ENCODE results near the gene GALT. TPM values are rescaled to one million over a fixed set of nuclear protein-coding genes. Genes with fewer than 3 reads are reported as not detected.

GALT gene
- total and polyA plus RNA-seq, 2 donors (not counting 1 experiment from before 2014, with no cell fraction given) = 111 to 167 TPM

- intact Hi-C loops (cut with micrococcal nuclease) = no loop called here
- Histone ChIP-seq H3K9ac (ENCODE audit: low read length) (peak overlapping the region; percentile 85), H3K27ac (ENCODE audit: low read length in 2 of 2) (peak overlapping the region; percentile 47 to 64), H3K9me3 (ENCODE audit: control extremely low read depth in 1 of 3, control insufficient read depth in 2 of 3, insufficient read depth in 1 of 3, low read length in 2 of 3) (no peaks in the 10 kb centered on the region), H3K27me3 (replicated peaks in 1 of 4; ENCODE audit: control extremely low read depth in 1 of 4, control insufficient read depth in 3 of 4, insufficient read depth in 4 of 4, low read length in 3 of 4) (no peaks in the 10 kb centered on the region), H3K36me3 (replicated peaks in 1 of 2; ENCODE audit: control extremely low read depth in 1 of 2, control insufficient read depth in 1 of 2, extremely low read depth in 1 of 2, insufficient read depth in 2 of 2, low read length in 1 of 2) (peaks cover 0 to 18% of the 10 kb centered on the region in 2 experiments), H3K79me2 (ENCODE audit: control insufficient read depth, insufficient read depth, low read length) (peaks cover 19% of the 10 kb centered on the region), H4K20me1 (ENCODE audit: control insufficient read depth, insufficient read depth, low read length, poor library complexity, severe bottlenecking) (peaks cover 14% of the 10 kb centered on the region), H3K4me1 (ENCODE audit: control insufficient read depth in 2 of 2, insufficient read depth in 2 of 2, low read length in 2 of 2) (peaks cover 16 to 17% of the 10 kb centered on the region in 2 donors), H3K4me2 (replicated peaks; ENCODE audit: low read depth, low read length, poor library complexity, severe bottlenecking) (peak overlapping the region; percentile 80), H3K4me3 (ENCODE audit: control extremely low read depth in 1 of 5, extremely low read depth in 1 of 5, insufficient read depth in 1 of 5, low read depth in 2 of 5, low read length in 4 of 5) (peak overlapping the region; percentile 79 to 98 (median 87)), H2AFZ (ENCODE audit: insufficient read depth, low read depth, low read length, poor library complexity, severe bottlenecking) (peak overlapping the region; percentile 90)
- ATAC-seq (ENCODE audit: low read depth) (no peak), DNase-seq (no peak)
- no peaks in the 10 kb centered on the region for H3K9me3 Mint-ChIP-seq (ENCODE audit: insufficient read depth)
- peak overlapping the region; percentile 97 for H3K4me3 Mint-ChIP-seq
- no peaks in the 10 kb centered on the region for H3K27me3 Mint-ChIP-seq
- CTCF ChIA-PET = interaction anchor here (0.9 to 3.3 kb wide), 9 partner anchors 9 to 243 kb away, joined by 3 to 36 read pairs (median 10); partner anchors contain the start of genes CCL27, DCTN3 and SIGMAR1
- TF ChIP-seq CTCF (IDR thresholded peaks at IDR 0.05) = no peak
- no peak for TF ChIP-seq EZH2 (IDR thresholded peaks at IDR 0.05; ENCODE audit: borderline replicate concordance, insufficient read depth, low read depth, low read length, poor library complexity, severe bottlenecking)
- H3K27ac Mint-ChIP-seq = peak overlapping the region; percentile 94
- 2% methylated on average over 8 of the region's 8 CpGs for WGBS (ENCODE audit: insufficient coverage)
- H3K4me1 Mint-ChIP-seq = peaks cover 29% of the 10 kb centered on the region
- POLR2A ChIA-PET = interaction anchor here (0.6 to 2.8 kb wide), 5 partner anchors 9 to 35 kb away, joined by 3 to 31 read pairs (median 9); partner anchors contain the start of genes DCTN3, RPP25L and SIGMAR1
These were observed 569 bp downstream of the GALT start for GRCh38 chr9:34647084-34647403.

GRCh38 chr9:34647651-34648050, 1.2 kb downstream of the GALT start:
- Histone ChIP-seq H2AFZ (ENCODE audit: insufficient read depth, low read depth, low read length, poor library complexity, severe bottlenecking) (peak overlapping the region; percentile 90), H3K4me1 (ENCODE audit: control insufficient read depth in 2 of 2, insufficient read depth in 2 of 2, low read length in 2 of 2) (peaks cover 16 to 17% of the 10 kb centered on the region in 2 donors), H3K27ac (ENCODE audit: low read length in 2 of 2) (no peak overlapping the region), H3K9me3 (ENCODE audit: control extremely low read depth in 1 of 3, control insufficient read depth in 2 of 3, insufficient read depth in 1 of 3, low read length in 2 of 3) (no peaks in the 10 kb centered on the region), H3K27me3 (replicated peaks in 1 of 4; ENCODE audit: control extremely low read depth in 1 of 4, control insufficient read depth in 3 of 4, insufficient read depth in 4 of 4, low read length in 3 of 4) (no peaks in the 10 kb centered on the region), H3K4me2 (replicated peaks; ENCODE audit: low read depth, low read length, poor library complexity, severe bottlenecking) (peak overlapping the region; percentile 80), H4K20me1 (ENCODE audit: control insufficient read depth, insufficient read depth, low read length, poor library complexity, severe bottlenecking) (peaks cover 14% of the 10 kb centered on the region), H3K9ac (ENCODE audit: low read length) (peak overlapping the region; percentile 85), H3K36me3 (replicated peaks in 1 of 2; ENCODE audit: control extremely low read depth in 1 of 2, control insufficient read depth in 1 of 2, extremely low read depth in 1 of 2, insufficient read depth in 2 of 2, low read length in 1 of 2) (peaks cover 0 to 18% of the 10 kb centered on the region in 2 experiments), H3K4me3 (ENCODE audit: control extremely low read depth in 1 of 5, extremely low read depth in 1 of 5, insufficient read depth in 1 of 5, low read depth in 2 of 5, low read length in 4 of 5) (peak overlapping the region in 4 of 5 experiments; percentile 79 to 98 (median 91)), H3K79me2 (ENCODE audit: control insufficient read depth, insufficient read depth, low read length) (peaks cover 19% of the 10 kb centered on the region)
- intact Hi-C loops (cut with micrococcal nuclease) = no loop called here
- DNase-seq (no peak), ATAC-seq (ENCODE audit: low read depth) (no peak)
- Mint-ChIP-seq H3K27ac (peak overlapping the region; percentile 94), H3K4me1 (peaks cover 35% of the 10 kb centered on the region), H3K9me3 (ENCODE audit: insufficient read depth) (no peaks in the 10 kb centered on the region), H3K4me3 (peak overlapping the region; percentile 97), H3K27me3 (no peaks in the 10 kb centered on the region)
- ChIA-PET POLR2A (interaction anchor here (0.6 to 2.8 kb wide), 3 partner anchors 8 to 17 kb away, joined by 9 to 31 read pairs (median 13); partner anchors contain the start of gene SIGMAR1), CTCF (interaction anchor here (0.8 to 3.3 kb wide), 6 partner anchors 9 to 55 kb away, joined by 6 to 36 read pairs (median 21); partner anchors contain the start of genes CCL27 and SIGMAR1)
- WGBS (ENCODE audit: insufficient coverage) = 83% methylated on average over 10 of the region's 10 CpGs
- no peak for TF ChIP-seq EZH2 (IDR thresholded peaks at IDR 0.05; ENCODE audit: borderline replicate concordance, insufficient read depth, low read depth, low read length, poor library complexity, severe bottlenecking)
